Activated effector memory CD4-positive, alpha-beta T cell treated with anti-CD3 and anti-CD28 coated beads, Interleukin-2, amount 50 U/mL, for 16 hours (primary cell): ENCODE measurements around the gene NKX2-4.
"Not testable (repeated sequence)": the region's sequence is repeated elsewhere in the genome, so short reads cannot be mapped to it uniquely, and the experiment has no call there.

Experiments used
- DNase-seq: peaks from one replicate; pipeline ENCODE4 v3.0.0-alpha.2; 2020

Gene NKX2-4

DNA sequence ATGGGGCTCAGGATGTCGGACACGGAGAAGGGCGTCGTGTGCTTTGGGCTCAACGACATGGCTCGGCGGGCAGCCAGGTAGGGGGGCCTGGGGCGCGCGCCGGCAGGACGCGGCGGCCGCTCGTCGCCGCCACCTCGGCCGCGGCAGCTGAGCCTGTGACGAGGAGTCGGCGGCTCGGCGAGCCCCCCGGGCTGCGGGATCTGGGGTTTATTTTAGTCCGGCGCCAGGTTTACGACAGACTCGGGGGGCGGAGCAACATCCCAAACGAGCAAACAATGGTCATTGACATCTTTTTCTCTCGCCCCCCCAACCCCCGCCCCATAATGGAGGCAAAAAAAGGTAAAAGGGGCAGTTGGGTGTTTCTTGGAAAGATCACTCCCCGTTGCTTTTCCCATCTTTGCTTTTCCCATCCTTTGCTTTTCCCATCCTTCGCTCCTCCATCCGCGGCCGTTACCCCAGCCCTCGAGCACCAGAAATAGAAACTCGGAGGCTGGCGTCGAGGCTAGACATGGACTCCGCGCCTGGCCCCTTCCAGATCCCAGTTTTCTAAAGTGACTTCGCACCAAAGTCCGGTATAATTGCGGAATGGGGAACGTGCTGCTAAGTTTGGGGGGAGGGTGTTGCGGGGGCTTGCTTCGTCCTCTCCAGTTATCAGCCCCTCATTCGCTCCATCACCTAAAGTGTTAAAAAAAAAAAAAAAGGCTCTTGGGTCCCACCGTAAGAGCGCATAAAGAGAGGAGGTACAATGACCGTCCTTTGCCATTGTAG lies at the start of gene NKX2-4:
TSS of gene NKX2-4 (minus strand) at position 186 of the 768 bp plus-strand sequence. CDS start at position 59, 127 bp downstream.
- DNase-seq, result no peak

DNA sequence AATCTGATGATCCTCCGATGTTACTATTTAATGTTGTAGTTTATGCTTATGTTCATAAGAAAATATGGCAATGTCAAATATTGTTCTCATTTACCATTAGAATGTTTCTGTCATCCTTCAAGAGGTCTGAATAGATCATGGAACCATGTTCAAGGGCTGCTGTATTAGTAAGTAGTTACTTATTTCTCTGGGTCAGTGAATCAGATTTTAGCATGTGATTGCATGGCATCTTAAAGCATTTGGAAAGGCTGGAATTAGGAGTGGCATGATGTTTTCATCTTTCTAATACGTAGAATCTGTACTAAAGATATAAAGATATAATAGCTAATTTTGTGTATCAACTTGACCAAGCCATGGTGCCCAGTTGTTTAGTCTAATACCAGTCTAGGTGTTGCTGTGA lies 40.5 kb upstream of the NKX2-4 start:
- no peak for DNase-seq

DNA sequence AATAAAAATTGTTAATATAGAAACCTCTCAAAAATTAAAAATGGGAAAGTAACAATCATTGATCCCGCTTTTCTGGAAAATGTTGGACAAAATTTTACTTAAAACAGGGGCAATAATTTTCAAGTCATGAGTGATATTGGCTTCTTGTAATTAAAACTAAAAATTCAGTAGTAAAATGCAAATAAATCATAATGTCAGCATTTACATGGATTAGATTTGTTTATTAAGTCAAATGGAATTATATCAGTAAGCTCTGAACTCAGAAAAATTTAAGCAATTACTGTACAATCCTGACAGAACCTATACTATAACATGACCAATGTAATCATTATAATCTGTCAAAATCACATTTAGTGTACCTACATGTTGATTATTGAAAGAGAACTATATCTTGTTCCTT lies 39.9 kb upstream of the NKX2-4 start:
- DNase-seq, result no peak

GRCh38 chr20:21436205-21436604 lies 38.9 kb upstream of the NKX2-4 start:
- no peak for DNase-seq

DNA sequence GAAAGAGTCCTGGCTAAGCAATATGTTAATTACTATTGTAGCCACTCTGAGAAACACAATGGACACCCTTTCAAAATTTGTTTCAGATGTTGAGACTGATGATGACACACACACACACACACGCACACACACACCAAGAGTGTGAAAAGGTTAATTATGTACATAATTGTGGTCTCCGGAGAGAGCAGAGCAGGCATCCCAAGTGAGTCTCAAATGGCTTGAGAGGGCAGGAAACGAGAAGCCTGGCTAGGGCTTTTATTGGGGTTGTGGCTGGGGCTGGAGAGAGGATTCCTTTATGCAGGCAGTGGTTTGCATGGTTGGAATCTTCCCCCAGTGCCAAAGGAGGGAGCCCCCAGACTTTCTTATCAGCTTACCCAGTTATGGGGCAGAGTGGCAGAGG lies 38.2 kb upstream of the NKX2-4 start:
- DNase-seq, result no peak

DNA sequence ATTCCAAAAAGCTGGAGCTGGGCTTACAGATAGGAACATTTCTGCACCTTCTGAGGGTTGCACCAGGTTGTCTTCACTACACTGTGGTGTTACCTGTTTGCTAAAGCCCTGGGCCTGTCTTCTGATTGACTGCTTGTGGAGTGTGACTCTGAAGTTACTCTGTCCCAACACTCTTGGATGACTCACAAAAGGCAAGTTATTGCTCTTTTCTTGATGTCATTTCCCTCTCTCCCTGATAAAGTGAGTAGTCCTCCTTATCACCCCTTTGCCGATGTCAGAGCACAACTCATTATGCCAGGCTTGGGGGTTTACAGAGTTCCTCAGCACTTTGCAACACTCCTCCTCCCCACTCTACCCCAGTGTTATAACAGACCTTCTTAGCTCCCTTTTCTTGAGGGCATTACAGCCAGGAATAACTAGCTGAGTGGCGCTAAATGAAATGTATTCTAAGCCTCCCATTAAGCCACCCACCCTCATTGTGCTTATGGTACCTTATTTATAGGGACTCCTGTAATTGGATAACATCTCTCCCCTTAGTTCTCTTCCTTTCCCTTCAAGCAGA lies 36.1 kb upstream of the NKX2-4 start:
- DNase-seq, result no peak

DNA sequence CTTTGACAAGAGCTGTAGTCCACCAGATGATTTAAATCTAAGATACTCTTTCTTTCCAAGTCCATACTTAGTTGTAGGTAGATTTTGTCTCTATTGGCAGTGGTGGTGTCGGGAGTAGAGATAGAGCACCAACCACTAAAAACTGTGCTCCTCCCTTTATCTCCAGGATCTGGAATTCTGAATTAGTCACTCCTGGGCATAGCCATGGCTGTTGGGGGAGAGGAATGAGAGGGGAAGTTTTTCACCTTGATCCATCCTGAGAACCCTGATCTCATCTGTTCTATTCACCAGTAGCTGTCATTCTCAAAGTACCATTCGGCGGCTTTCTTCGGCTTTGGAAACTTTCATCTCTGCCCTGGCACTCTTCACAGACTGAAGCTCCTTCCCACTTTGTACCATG lies 35.6 kb upstream of the NKX2-4 start:
- DNase-seq, result no peak

DNA sequence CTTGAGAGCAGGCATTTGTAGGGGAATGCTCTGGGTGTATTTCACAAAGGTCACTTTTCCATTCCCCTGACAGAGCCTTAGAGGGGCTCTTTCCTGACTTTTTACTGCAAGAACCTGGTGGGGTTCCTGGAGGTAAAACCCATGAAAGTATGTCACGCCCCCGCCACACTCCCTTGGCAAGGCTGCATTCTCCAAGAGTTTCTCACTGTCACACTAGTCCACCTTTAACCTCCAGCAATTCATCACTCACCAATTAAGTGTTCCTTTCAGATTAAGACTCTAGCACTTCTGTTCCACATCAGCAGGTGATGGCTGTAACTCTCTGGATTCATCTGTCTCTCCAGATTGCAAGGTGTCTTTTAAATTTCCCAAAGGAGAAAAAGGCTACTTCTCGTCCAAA lies 32.7 kb upstream of the NKX2-4 start:
- no peak for DNase-seq

DNA sequence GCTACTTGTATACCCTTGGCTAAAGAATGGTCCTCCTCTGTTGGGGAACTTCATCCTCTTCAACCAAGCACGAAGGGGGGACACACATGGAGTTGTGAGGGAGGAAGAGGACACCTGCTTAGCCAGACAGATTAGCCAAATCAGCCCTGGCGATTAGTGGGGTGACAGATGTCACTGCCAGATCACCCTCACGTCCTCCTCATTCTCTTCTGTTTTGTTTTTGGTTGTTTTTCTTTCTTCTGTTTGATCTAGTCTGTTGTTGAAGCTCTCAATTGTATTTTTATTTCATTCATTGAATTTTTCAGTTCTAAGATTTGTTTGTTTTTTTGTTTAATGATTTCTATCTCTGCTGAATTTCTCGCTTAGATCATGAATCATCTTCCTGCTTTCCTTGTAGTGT lies 27.5 kb upstream of the NKX2-4 start:
- DNase-seq, result no peak

- DNase-seq, result not testable (repeated sequence)
These were observed 26.4 kb upstream of the NKX2-4 start for GRCh38 chr20:21423712-21424111.

GRCh38 chr20:21421601-21422236 lies 24.4 kb upstream of the NKX2-4 start:
- no peak for DNase-seq

DNA sequence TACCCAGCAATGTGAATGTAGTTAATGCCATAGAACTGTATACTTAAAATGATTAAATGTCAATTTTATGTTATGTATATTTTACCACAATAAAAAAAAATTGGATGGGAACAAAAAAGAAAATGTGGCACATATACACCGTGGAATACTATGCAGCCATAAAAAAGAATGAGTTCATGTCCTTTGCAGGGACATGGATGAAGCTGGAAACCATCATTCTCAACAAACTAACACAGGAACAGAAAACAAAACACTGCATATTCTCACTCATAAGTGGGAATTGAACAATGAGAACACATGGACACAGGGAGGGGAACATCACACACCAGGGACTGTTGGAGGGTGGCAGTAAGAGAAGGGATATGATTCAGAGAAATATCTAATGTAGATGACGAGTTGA lies 21.8 kb upstream of the NKX2-4 start:
- not testable (repeated sequence) for DNase-seq

- DNase-seq, result not testable (repeated sequence)
These were observed 16.7 kb upstream of the NKX2-4 start for GRCh38 chr20:21413996-21414395.

GRCh38 chr20:21411725-21412124 lies 14.4 kb upstream of the NKX2-4 start:
- no peak for DNase-seq

DNA sequence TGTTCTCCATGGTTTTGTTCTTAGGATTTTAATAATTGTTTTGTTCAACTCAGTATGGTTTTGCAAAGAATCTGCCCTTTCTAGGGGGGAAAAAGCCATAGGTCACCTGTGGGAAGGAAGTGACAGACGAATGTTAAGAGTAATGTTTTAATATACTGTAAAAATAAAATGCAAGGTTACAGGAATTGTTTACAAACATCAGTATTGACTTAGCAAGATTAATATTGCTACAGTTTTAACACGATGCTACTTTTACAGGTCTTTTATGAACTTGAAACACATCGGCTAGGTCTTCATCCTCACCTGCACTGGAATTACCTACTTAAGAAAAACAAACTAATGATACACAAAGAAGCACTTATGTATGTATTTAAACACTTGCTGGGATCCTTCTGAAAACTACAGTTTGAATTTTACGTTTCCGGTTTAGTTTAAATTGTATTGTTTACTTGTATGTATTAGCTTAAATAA lies 1.7 kb upstream of the NKX2-4 start:
- no peak for DNase-seq

GRCh38 chr20:21398109-21399004 lies 1.0 kb upstream of the NKX2-4 start:
- DNase-seq, result no peak

GRCh38 chr20:21396599-21397340 lies 556 bp downstream of the NKX2-4 start:
- peak; percentile 64 for DNase-seq

GRCh38 chr20:21395666-21396598 lies 1.4 kb downstream of the NKX2-4 start:
- peak; percentile 79 for DNase-seq

DNA sequence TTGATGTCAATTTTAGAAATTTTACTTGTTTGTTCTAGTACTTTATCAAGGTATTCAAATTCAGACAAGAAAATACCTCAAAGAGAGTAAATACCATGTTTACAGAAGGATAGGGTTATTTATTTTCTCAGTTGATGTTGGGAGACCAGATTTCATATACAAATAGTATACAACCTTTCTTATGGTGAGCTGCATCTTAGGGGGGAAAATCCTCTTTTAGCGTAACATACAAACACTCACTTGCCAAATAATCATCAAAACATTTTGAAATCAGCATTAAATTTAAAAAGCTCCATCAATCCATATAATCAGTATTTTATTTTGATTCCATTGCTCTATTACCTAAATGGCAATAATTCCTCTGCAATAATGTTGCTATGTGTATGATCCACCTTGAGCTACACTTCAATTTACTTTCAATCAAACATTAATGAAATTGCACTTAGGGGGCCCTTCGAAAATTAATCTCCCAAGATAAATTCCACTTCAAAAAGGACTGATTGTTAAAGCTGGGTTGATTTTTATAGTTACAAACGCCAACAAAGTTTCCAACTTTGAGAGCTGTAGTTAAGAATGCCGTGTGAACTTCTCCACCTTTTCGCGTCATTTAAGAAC lies 2.2 kb downstream of the NKX2-4 start:
- no peak for DNase-seq

DNA sequence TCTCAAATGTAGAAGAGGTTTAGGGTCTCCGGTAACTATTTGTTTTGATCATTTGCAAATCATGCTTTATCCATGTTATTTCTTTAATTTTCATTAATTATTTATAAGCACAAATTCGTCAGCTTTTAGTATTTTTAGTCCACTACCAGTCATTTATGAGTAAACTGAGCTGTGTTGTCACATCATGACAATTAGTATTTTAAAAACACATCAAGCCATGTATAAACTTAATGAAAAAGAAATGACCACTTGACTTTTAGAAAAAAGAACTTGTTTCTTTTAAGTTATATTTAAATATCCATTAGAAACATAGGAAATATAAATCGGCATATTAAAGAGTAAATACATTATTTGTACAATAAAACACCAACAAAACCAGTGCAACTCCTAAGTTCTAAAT lies 2.8 kb downstream of the NKX2-4 start:
- no peak for DNase-seq
